Activated T-helper 2 cell treated with anti-CD3 and anti-CD28 coated beads, Interferon-gamma antibody, Interleukin-2, Interleukin-4, amounts not matched to agents 10 μg/mL and 5 μg/mL and 100 μg/mL, durations not matched to agents 14 hours and 24 hours and 36 hours (primary cell): ENCODE data around the gene HLF. TPM values are rescaled to one million over a fixed set of nuclear protein-coding genes. Genes with fewer than 3 reads are reported as not detected.

Experiments
- DNase-seq: peaks from one replicate; pipeline ENCODE4 v3.0.0; 2021; ENCODE audit warnings: low spot score
- H3K27ac Mint-ChIP-seq: one replicate; pipeline ENCODE4 v1.8.0; 2021; ENCODE audit warnings: mixed read lengths
- H3K27me3 Mint-ChIP-seq: one replicate; pipeline ENCODE4 v1.8.0; 2021; ENCODE audit warnings: low read depth, mixed read lengths
- H3K36me3 Mint-ChIP-seq: one replicate; pipeline ENCODE4 v1.8.0; 2021; ENCODE audit warnings: low read depth, mixed read lengths
- H3K4me1 Mint-ChIP-seq: one replicate; pipeline ENCODE4 v1.8.0; 2021; ENCODE audit warnings: low read depth, mixed read lengths
- H3K4me3 Mint-ChIP-seq: one replicate; pipeline ENCODE4 v1.8.0; 2021; ENCODE audit warnings: low read depth, mild to moderate bottlenecking, moderate library complexity, mixed read lengths
- H3K9me3 Mint-ChIP-seq: one replicate; pipeline ENCODE4 v1.8.0; 2021; ENCODE audit warnings: mixed read lengths
- intact Hi-C: fragments of 100-400 bp; cut with micrococcal nuclease; formaldehyde crosslinking; loops from one replicate; pipeline ENCODE4 v1.15.1; 2023
- total RNA-seq: library from RNA; stranded (reverse); gene quantifications from 2 replicates; pipeline ENCODE4 v1.2.3, GENCODE V29; 2022

Gene HLF
- total RNA-seq, 1 donor from 2014 or later: 4.5 TPM

GRCh38 chr17:55261311-55261710, 3.4 kb upstream of the HLF start:
- no peak overlapping the region for H3K27ac Mint-ChIP-seq
- peaks cover 9% of the 10 kb centered on the region for H3K9me3 Mint-ChIP-seq
- intact Hi-C loops: no loop called here
- no peak overlapping the region for H3K4me3 Mint-ChIP-seq
- H3K36me3 Mint-ChIP-seq: no peaks in the 10 kb centered on the region
- no peak for DNase-seq
- H3K4me1 Mint-ChIP-seq: peaks cover 13% of the 10 kb centered on the region
- peaks cover 70% of the 10 kb centered on the region for H3K27me3 Mint-ChIP-seq

- Mint-ChIP-seq H3K4me1 (peaks cover 13% of the 10 kb centered on the region), H3K4me3 (peak overlapping the region; percentile 64), H3K27me3 (peaks cover 83% of the 10 kb centered on the region), H3K36me3 (no peaks in the 10 kb centered on the region), H3K9me3 (peaks cover 9% of the 10 kb centered on the region), H3K27ac (no peak overlapping the region)
- intact Hi-C loops: loop anchor here (1.0 to 2.0 kb wide), 2 partner anchors 25 to 81 kb away; no protein-coding TSS in a partner anchor
- DNase-seq: no peak
Observed at GRCh38 chr17:55263569-55264277, 1.0 kb upstream of the HLF start.

GRCh38 chr17:55264278-55264644, 499 bp upstream of the HLF start:
- Mint-ChIP-seq H3K27ac (peak overlapping the region; percentile 29), H3K4me1 (peaks cover 13% of the 10 kb centered on the region), H3K36me3 (no peaks in the 10 kb centered on the region), H3K9me3 (peaks cover 9% of the 10 kb centered on the region), H3K4me3 (peak overlapping the region; percentile 64), H3K27me3 (peaks cover 83% of the 10 kb centered on the region)
- no peak for DNase-seq
- intact Hi-C loops: loop anchor here (1.0 to 2.0 kb wide), 2 partner anchors 26 to 81 kb away; no protein-coding TSS in a partner anchor

GRCh38 chr17:55265311-55266021, 706 bp downstream of the HLF start:
- no peak overlapping the region for H3K27ac Mint-ChIP-seq
- no peaks in the 10 kb centered on the region for H3K36me3 Mint-ChIP-seq
- peaks cover 13% of the 10 kb centered on the region for H3K4me1 Mint-ChIP-seq
- peaks cover 9% of the 10 kb centered on the region for H3K9me3 Mint-ChIP-seq
- H3K27me3 Mint-ChIP-seq: peaks cover 85% of the 10 kb centered on the region
- peak overlapping the region; percentile 43 for H3K4me3 Mint-ChIP-seq
- no peak for DNase-seq
- intact Hi-C loops: loop anchor here (2.0 kb wide), 1 partner anchor 79 kb away; no protein-coding TSS in a partner anchor

GRCh38 chr17:55266051-55266957, 1.5 kb downstream of the HLF start:
- peak overlapping the region; percentile 43 for H3K4me3 Mint-ChIP-seq
- peaks cover 5% of the 10 kb centered on the region for H3K9me3 Mint-ChIP-seq
- no peak overlapping the region for H3K27ac Mint-ChIP-seq
- H3K36me3 Mint-ChIP-seq: no peaks in the 10 kb centered on the region
- peaks cover 13% of the 10 kb centered on the region for H3K4me1 Mint-ChIP-seq
- H3K27me3 Mint-ChIP-seq: peaks cover 82% of the 10 kb centered on the region
- intact Hi-C loops: no loop called here
- no peak for DNase-seq

- no peak overlapping the region for H3K4me3 Mint-ChIP-seq
- intact Hi-C loops: no loop called here
- no peaks in the 10 kb centered on the region for H3K36me3 Mint-ChIP-seq
- H3K9me3 Mint-ChIP-seq: no peaks in the 10 kb centered on the region
- peaks cover 79% of the 10 kb centered on the region for H3K27me3 Mint-ChIP-seq
- H3K27ac Mint-ChIP-seq: no peak overlapping the region
- H3K4me1 Mint-ChIP-seq: peaks cover 13% of the 10 kb centered on the region
- DNase-seq: no peak
Observed at GRCh38 chr17:55266958-55267688, 2.4 kb downstream of the HLF start.

- no peaks in the 10 kb centered on the region for H3K9me3 Mint-ChIP-seq
- H3K27ac Mint-ChIP-seq: no peak overlapping the region
- no peak overlapping the region for H3K4me3 Mint-ChIP-seq
- no peak for DNase-seq
- no peaks in the 10 kb centered on the region for H3K36me3 Mint-ChIP-seq
- peaks cover 77% of the 10 kb centered on the region for H3K27me3 Mint-ChIP-seq
- peaks cover 13% of the 10 kb centered on the region for H3K4me1 Mint-ChIP-seq
- intact Hi-C loops: no loop called here
Observed at GRCh38 chr17:55267777-55268648, 3.3 kb downstream of the HLF start.

- no peak overlapping the region for H3K4me3 Mint-ChIP-seq
- intact Hi-C loops: no loop called here
- H3K4me1 Mint-ChIP-seq: peaks cover 6% of the 10 kb centered on the region
- no peak for DNase-seq
- H3K27ac Mint-ChIP-seq: no peak overlapping the region
- no peaks in the 10 kb centered on the region for H3K9me3 Mint-ChIP-seq
- no peaks in the 10 kb centered on the region for H3K36me3 Mint-ChIP-seq
- peaks cover 74% of the 10 kb centered on the region for H3K27me3 Mint-ChIP-seq
Observed at GRCh38 chr17:55268649-55269480, 4.1 kb downstream of the HLF start.

GRCh38 chr17:55269894-55270293, 5.1 kb downstream of the HLF start:
- Mint-ChIP-seq H3K9me3 (no peaks in the 10 kb centered on the region), H3K27ac (no peak overlapping the region), H3K36me3 (no peaks in the 10 kb centered on the region), H3K27me3 (peaks cover 72% of the 10 kb centered on the region), H3K4me1 (no peaks in the 10 kb centered on the region), H3K4me3 (no peak overlapping the region)
- intact Hi-C loops: no loop called here
- no peak for DNase-seq

- Mint-ChIP-seq H3K4me3 (no peak overlapping the region), H3K9me3 (no peaks in the 10 kb centered on the region), H3K4me1 (peaks cover under 1% of the 10 kb centered on the region), H3K27ac (no peak overlapping the region), H3K27me3 (peaks cover 73% of the 10 kb centered on the region), H3K36me3 (no peaks in the 10 kb centered on the region)
- intact Hi-C loops: no loop called here
- DNase-seq: no peak
Observed at GRCh38 chr17:55271223-55271571, 6.4 kb downstream of the HLF start.
